Measurements from ENCODE around the gene LINGO1. TPM values are rescaled to one million over a fixed set of nuclear protein-coding genes. Genes with fewer than 3 reads are reported as not detected.

LINGO1 gene
- total RNA-seq, 4 donors from 2014 or later: 0.13 to 1.1 (median 1.0) TPM; not detected in 1

DNA sequence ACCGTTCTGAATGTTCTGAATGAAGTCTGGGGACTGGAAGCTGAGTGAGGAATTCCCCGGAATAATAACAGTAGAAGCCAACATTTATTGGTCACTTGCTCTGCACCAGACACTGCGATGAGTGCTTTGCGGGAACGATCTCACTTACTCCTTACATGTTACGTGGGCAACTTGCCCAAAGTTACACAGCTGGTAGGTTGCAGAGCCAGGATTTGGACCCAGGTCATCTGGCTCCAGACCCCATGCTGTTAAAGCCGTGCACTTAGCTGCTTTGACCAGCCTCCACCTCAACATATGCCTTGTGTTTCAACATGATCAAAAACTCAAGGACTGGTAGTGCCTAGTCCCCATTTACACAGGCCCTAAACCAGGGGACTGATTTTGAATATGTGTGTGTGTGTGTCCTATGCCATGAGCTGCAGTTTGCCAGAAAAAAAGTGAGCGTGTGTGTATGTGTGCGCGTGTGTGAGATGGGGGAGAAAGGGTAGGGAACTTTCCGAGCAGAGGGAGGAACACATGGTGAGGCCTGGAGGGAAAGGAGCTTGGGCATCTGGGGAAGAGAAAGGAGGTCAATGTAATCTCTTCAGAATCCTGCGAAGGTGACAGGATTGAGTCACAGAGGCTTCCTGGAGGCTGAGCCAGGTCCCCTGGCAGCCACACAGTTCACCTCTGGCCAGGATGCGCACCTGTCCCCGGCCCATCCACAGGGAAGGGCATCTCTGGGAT lies 28.9 kb downstream of the LINGO1 start:
- no peaks in the 10 kb centered on the region for H3K9me3 ChIP-seq
- no peaks in the 10 kb centered on the region for H3K27me3 ChIP-seq
- no peak overlapping the region for H3K27ac ChIP-seq
- H3K36me3 ChIP-seq: no peaks in the 10 kb centered on the region
- TF ChIP-seq, protein P1, sequence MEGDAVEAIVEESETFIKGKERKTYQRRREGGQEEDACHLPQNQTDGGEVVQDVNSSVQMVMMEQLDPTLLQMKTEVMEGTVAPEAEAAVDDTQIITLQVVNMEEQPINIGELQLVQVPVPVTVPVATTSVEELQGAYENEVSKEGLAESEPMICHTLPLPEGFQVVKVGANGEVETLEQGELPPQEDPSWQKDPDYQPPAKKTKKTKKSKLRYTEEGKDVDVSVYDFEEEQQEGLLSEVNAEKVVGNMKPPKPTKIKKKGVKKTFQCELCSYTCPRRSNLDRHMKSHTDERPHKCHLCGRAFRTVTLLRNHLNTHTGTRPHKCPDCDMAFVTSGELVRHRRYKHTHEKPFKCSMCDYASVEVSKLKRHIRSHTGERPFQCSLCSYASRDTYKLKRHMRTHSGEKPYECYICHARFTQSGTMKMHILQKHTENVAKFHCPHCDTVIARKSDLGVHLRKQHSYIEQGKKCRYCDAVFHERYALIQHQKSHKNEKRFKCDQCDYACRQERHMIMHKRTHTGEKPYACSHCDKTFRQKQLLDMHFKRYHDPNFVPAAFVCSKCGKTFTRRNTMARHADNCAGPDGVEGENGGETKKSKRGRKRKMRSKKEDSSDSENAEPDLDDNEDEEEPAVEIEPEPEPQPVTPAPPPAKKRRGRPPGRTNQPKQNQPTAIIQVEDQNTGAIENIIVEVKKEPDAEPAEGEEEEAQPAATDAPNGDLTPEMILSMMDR (IDR thresholded peaks at IDR 0.05): no peak
- no peak for TF ChIP-seq POLR2A (IDR thresholded peaks at IDR 0.05)
- no peaks in the 10 kb centered on the region for H3K4me1 ChIP-seq
- DNase-seq: no peak
- no peak overlapping the region for H3K4me3 ChIP-seq (replicated peaks in 1 of 3)
- intact Hi-C loops (cut with DNase I): no loop called here
- 83 to 85% methylated on average over 14 of the region's 14 CpGs for WGBS, 2 donors

DNA sequence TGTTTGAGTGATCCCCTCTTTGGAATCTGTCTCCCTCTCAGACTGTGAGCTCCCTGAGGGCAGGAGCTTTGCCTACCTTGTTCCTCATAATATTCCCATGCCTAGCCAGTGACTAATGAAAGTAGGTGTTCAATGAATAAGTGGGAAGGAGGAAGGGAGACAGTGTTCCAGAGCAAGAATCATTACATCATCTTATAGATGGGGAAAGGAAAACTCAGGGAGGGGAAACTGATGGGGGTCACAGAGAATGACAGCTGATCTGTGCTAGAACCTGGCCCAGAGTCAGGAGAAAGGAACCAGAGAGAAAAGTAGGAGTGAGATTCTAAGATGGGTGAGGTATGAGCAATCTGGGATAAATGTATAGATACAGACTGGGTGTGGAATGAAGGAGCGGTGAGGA lies 29.9 kb downstream of the LINGO1 start:
- Histone ChIP-seq H3K9me3 (no peaks in the 10 kb centered on the region), H3K27me3 (no peaks in the 10 kb centered on the region), H3K4me3 (replicated peaks in 1 of 3) (no peak overlapping the region), H3K27ac (no peak overlapping the region), H3K4me1 (no peaks in the 10 kb centered on the region), H3K36me3 (no peaks in the 10 kb centered on the region)
- WGBS, 2 donors: 92 to 100% methylated on average over 1 of the region's 1 CpG
- intact Hi-C loops (cut with DNase I): no loop called here
- no peak for DNase-seq
- TF ChIP-seq POLR2A (IDR thresholded peaks at IDR 0.05): no peak
- TF ChIP-seq, protein P1 (IDR thresholded peaks at IDR 0.05): no peak

DNA sequence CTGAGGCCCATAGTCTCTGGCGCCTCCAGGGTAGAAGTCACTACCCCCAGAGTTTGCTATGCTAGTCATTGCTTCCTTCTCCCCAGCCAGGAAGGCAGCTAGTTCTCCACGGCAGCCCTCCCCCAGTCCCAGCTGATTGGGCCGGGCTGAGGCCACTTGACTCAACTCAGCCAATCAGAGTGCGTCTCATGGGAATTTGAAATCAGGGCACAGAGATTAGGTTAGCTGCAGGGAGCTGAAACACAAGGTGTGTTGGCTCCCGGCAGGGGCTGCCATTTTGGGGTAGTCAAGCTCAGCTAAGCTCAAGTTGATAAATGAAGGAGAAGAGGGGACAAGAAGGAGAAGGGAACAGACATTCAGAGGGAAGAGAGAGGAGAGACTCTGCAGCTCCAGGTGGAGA lies 32.8 kb downstream of the LINGO1 start:
- Histone ChIP-seq H3K27me3 (no peaks in the 10 kb centered on the region), H3K4me1 (no peaks in the 10 kb centered on the region), H3K9me3 (no peaks in the 10 kb centered on the region), H3K27ac (no peak overlapping the region), H3K4me3 (replicated peaks in 1 of 3) (no peak overlapping the region), H3K36me3 (no peaks in the 10 kb centered on the region)
- 70 to 75% methylated on average over 5 of the region's 5 CpGs for WGBS, 2 donors
- no peak for DNase-seq
- TF ChIP-seq, protein P1 (IDR thresholded peaks at IDR 0.05): no peak
- TF ChIP-seq POLR2A (IDR thresholded peaks at IDR 0.05): no peak
- intact Hi-C loops (cut with DNase I): no loop called here

DNA sequence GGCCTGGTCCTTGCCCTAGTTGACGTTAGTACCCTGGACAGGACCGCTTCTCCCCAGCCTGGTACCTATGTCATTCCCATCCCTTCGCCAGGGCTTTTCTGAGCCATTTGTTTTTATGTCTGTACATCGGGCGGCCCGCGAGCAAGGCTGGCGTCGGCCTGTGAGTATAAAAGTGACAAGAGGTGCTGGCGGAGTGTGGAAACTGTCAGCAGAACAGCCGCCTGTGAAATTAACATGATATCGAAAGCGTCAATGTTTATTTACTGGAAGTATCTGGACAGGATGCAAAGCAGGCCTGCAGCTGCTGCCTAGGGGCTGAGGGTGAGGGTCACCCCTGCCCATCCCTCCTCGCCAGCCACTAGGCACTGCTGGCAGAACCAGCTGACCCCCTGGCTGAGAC lies 33.4 kb downstream of the LINGO1 start:
- TF ChIP-seq, protein P1 (IDR thresholded peaks at IDR 0.05): no peak
- TF ChIP-seq POLR2A (IDR thresholded peaks at IDR 0.05): no peak
- no peak for DNase-seq
- no peak overlapping the region for H3K4me3 ChIP-seq (replicated peaks in 1 of 3)
- no peaks in the 10 kb centered on the region for H3K4me1 ChIP-seq
- H3K9me3 ChIP-seq: no peaks in the 10 kb centered on the region
- H3K27ac ChIP-seq: no peak overlapping the region
- 89 to 95% methylated on average over 14 of the region's 14 CpGs for WGBS, 2 donors
- H3K36me3 ChIP-seq: no peaks in the 10 kb centered on the region
- intact Hi-C loops (cut with DNase I): no loop called here
- no peaks in the 10 kb centered on the region for H3K27me3 ChIP-seq

GRCh38 chr15:77598644-77599043 lies 34.1 kb downstream of the LINGO1 start:
- Histone ChIP-seq H3K27ac (no peak overlapping the region), H3K36me3 (no peaks in the 10 kb centered on the region), H3K27me3 (no peaks in the 10 kb centered on the region), H3K4me1 (no peaks in the 10 kb centered on the region), H3K9me3 (no peaks in the 10 kb centered on the region), H3K4me3 (replicated peaks in 1 of 3) (no peak overlapping the region)
- TF ChIP-seq, protein P1 (IDR thresholded peaks at IDR 0.05): no peak
- no peak for TF ChIP-seq POLR2A (IDR thresholded peaks at IDR 0.05)
- no peak for DNase-seq
- WGBS, 2 donors: 87 to 93% methylated on average over 5 of the region's 5 CpGs
- intact Hi-C loops (cut with DNase I): no loop called here

All from thyroid gland (tissue), 4 donors.